Spleen (tissue), 7 donors: ENCODE data around the gene SNX9.

Experiments
- POLR2A ChIP-seq, 3 donors: fragments of 450-650 bp; IDR thresholded peaks; one replicate each; pipeline ENCODE4 v1.5.1; 2017; ENCODE audit warnings: antibody characterized with exemption in 3 of 3, mild to moderate bottlenecking in 1 of 3
- POLR2AphosphoS5 ChIP-seq, 3 donors: sonication (generic); formaldehyde crosslinking; IDR thresholded peaks; one replicate each; pipeline ENCODE4 v1.5.1; 2017; ENCODE audit warnings: antibody characterized with exemption in 3 of 3
- TF ChIP-seq, protein P1 (sequence below), 11 experiments: fragments of 200-600 bp in 7 of 11; fragments of 450-650 bp in 4 of 11; sonication (generic) in 4 of 11; IDR thresholded peaks in 8 of 11; conservative IDR thresholded peaks in 3 of 11; 1 replicate in 7 of 11; 2 replicates in 4 of 11; pipeline versions ENCODE4 v1.4.0 to v1.8.0; 2016 to 2021; ENCODE audit warnings: antibody characterized with exemption in 11 of 11, inconsistent platforms in 4 of 11, mild to moderate bottlenecking in 1 of 11
- donor health status: DM: no; HTN: no; CAD: no; lungs with moderate emphysema.
- donor health status: DM: no; HTN: no; CAD: no.
- donor health status: DM: no; HTN: no; CAD: no.

DNA sequence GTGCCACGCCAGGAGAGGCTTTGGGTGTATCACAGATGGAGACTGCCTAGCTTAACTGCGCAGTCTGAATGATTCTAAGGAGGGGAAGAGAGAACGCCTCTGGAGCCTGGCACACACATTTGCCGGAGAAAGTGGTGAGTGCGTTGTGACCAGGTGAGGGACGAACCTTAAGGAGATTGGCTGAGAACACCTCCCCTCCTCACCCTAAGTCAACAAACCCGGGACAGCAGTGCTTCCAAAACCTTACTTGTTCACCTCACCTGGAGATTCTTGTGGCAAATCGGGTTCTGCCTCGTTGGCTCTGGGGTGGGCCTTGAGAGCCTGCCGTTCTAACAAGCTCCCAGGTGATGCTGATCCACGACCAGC is 168.0 kb downstream of the SNX9 start:
- TF ChIP-seq, protein P1, sequence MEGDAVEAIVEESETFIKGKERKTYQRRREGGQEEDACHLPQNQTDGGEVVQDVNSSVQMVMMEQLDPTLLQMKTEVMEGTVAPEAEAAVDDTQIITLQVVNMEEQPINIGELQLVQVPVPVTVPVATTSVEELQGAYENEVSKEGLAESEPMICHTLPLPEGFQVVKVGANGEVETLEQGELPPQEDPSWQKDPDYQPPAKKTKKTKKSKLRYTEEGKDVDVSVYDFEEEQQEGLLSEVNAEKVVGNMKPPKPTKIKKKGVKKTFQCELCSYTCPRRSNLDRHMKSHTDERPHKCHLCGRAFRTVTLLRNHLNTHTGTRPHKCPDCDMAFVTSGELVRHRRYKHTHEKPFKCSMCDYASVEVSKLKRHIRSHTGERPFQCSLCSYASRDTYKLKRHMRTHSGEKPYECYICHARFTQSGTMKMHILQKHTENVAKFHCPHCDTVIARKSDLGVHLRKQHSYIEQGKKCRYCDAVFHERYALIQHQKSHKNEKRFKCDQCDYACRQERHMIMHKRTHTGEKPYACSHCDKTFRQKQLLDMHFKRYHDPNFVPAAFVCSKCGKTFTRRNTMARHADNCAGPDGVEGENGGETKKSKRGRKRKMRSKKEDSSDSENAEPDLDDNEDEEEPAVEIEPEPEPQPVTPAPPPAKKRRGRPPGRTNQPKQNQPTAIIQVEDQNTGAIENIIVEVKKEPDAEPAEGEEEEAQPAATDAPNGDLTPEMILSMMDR (IDR thresholded peaks at IDR 0.05 in 8 of 11, conservative IDR thresholded peaks at IDR 0.05 in 3 of 11) = no peak
- TF ChIP-seq POLR2AphosphoS5 (IDR thresholded peaks at IDR 0.05) (no peak), POLR2A (IDR thresholded peaks at IDR 0.05) (no peak)
